Measurements from ENCODE around the gene KRTAP5-11. TPM values are rescaled to one million over a fixed set of nuclear protein-coding genes. Genes with fewer than 3 reads are reported as not detected.
"Not testable (repeated sequence)": the region's sequence is repeated elsewhere in the genome, so short reads cannot be mapped to it uniquely, and the experiment has no call there.

KRTAP5-11 gene
- polyA plus RNA-seq, 1 donor from 2014 or later = not detected

- TF ChIP-seq EZH2 (IDR thresholded peaks at IDR 0.05; ENCODE audit: borderline replicate concordance, insufficient read depth, low read length, poor library complexity, severe bottlenecking) (no peak), SMC3 (conservative IDR thresholded peaks at IDR 0.05; ENCODE audit: poor library complexity) (no peak), CTCF (IDR thresholded peaks at IDR 0.05; ENCODE audit: poor library complexity, severe bottlenecking) (no peak), POLR2AphosphoS5 (IDR thresholded peaks at IDR 0.05) (no peak), RAD21 (conservative IDR thresholded peaks at IDR 0.05) (no peak), EP300 (conservative IDR thresholded peaks at IDR 0.05; ENCODE audit: poor library complexity, severe bottlenecking) (no peak), MXI1 (conservative IDR thresholded peaks at IDR 0.05; ENCODE audit: poor library complexity, severe bottlenecking) (no peak), TAF1 (IDR thresholded peaks at IDR 0.05; ENCODE audit: low read depth) (no peak)
- TF ChIP-seq, protein P1, sequence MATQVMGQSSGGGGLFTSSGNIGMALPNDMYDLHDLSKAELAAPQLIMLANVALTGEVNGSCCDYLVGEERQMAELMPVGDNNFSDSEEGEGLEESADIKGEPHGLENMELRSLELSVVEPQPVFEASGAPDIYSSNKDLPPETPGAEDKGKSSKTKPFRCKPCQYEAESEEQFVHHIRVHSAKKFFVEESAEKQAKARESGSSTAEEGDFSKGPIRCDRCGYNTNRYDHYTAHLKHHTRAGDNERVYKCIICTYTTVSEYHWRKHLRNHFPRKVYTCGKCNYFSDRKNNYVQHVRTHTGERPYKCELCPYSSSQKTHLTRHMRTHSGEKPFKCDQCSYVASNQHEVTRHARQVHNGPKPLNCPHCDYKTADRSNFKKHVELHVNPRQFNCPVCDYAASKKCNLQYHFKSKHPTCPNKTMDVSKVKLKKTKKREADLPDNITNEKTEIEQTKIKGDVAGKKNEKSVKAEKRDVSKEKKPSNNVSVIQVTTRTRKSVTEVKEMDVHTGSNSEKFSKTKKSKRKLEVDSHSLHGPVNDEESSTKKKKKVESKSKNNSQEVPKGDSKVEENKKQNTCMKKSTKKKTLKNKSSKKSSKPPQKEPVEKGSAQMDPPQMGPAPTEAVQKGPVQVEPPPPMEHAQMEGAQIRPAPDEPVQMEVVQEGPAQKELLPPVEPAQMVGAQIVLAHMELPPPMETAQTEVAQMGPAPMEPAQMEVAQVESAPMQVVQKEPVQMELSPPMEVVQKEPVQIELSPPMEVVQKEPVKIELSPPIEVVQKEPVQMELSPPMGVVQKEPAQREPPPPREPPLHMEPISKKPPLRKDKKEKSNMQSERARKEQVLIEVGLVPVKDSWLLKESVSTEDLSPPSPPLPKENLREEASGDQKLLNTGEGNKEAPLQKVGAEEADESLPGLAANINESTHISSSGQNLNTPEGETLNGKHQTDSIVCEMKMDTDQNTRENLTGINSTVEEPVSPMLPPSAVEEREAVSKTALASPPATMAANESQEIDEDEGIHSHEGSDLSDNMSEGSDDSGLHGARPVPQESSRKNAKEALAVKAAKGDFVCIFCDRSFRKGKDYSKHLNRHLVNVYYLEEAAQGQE (IDR thresholded peaks at IDR 0.05; ENCODE audit: borderline replicate concordance) = no peak
- no peaks in the 10 kb centered on the region for H4K20me1 ChIP-seq (ENCODE audit: insufficient read depth)
- H3K27ac ChIP-seq (ENCODE audit: low read length) = no peak overlapping the region
- H3K9me2 ChIP-seq (ENCODE audit: insufficient read depth, low read length) = no peaks in the 10 kb centered on the region
- H3F3A ChIP-seq (ENCODE audit: insufficient read depth, low read length, poor library complexity, severe bottlenecking) = no peaks in the 10 kb centered on the region
- H3K27me3 ChIP-seq (ENCODE audit: insufficient read depth, low read depth, low read length) = no peaks in the 10 kb centered on the region
- H3K4me2 ChIP-seq (ENCODE audit: low read length) = no peak overlapping the region
- no peak overlapping the region for H2AFZ ChIP-seq (ENCODE audit: low read depth, low read length)
- no peaks in the 10 kb centered on the region for H3K36me3 ChIP-seq (ENCODE audit: insufficient read depth, low read length)
- H3K9ac ChIP-seq (ENCODE audit: low read length) = no peak overlapping the region
- no peaks in the 10 kb centered on the region for H3K9me3 ChIP-seq (ENCODE audit: low read length)
- H3K4me3 ChIP-seq (ENCODE audit: low read length) = no peak overlapping the region
- no peaks in the 10 kb centered on the region for H3K79me2 ChIP-seq (replicated peaks; ENCODE audit: insufficient read depth, low read length)
Measured at GRCh38 chr11:71539017-71539416, 43.7 kb downstream of the KRTAP5-11 start.

DNA sequence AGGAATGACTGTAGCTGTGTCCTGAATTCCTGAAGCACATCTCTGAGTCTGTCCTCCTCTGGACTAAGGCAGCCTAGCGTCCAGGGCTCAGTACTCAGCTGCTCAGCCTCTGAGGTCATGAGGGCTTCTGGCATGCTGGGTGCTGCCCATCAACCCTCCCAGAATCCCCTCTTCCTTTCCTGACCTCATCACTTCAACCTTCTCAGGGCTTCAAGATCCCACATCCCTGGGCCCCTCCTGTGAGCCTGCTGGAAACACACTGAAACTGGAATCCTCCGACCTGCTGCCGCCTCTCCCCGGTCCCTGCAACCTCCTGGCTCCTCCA is 44.0 kb downstream of the KRTAP5-11 start:
- Histone ChIP-seq H3K79me2 (replicated peaks; ENCODE audit: insufficient read depth, low read length) (no peaks in the 10 kb centered on the region), H3K4me2 (ENCODE audit: low read length) (no peak overlapping the region)

DNA sequence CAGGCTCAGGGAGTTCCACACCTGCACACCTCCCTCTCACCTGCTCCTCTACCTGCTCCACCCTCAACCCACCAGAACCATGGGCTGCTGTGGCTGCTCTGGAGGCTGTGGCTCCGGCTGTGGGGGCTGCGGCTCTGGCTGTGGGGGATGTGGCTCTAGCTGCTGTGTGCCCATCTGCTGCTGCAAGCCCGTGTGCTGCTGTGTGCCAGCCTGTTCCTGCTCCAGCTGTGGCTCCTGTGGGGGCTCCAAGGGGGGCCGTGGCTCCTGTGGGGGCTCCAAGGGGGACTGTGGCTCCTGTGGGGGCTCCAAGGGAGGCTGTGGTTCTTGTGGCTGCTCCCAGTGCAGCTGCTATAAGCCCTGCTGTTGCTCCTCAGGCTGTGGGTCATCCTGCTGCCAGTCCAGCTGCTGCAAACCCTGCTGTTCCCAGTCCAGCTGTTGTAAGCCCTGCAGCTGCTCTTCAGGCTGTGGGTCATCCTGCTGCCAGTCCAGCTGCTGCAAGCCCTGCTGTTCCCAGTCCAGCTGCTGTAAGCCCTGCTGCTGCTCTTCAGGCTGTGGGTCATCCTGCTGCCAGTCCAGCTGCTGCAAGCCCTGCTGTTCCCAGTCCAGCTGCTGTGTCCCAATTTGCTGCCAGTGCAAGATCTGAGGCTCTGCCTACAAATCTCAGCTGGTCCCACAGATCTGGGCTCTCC is 44.6 kb downstream of the KRTAP5-11 start, which contains the start of gene KRTAP5-8:
TSS of gene KRTAP5-8 (plus strand) at position 49 of the 689 bp plus-strand sequence. CDS start at position 80, 31 bp downstream.
- H2AFZ ChIP-seq (ENCODE audit: low read depth, low read length); H4K20me1 ChIP-seq (ENCODE audit: insufficient read depth); H3K4me2 ChIP-seq (ENCODE audit: low read length); H3K36me3 ChIP-seq (ENCODE audit: insufficient read depth, low read length); H3K9me2 ChIP-seq (ENCODE audit: insufficient read depth, low read length); H3K9me3 ChIP-seq (ENCODE audit: low read length); H3K4me3 ChIP-seq (ENCODE audit: low read length); H3K9ac ChIP-seq (ENCODE audit: low read length); H3K27me3 ChIP-seq (ENCODE audit: insufficient read depth, low read depth, low read length); H3F3A ChIP-seq (ENCODE audit: insufficient read depth, low read length, poor library complexity, severe bottlenecking); H3K79me2 ChIP-seq (replicated peaks; ENCODE audit: insufficient read depth, low read length); H3K27ac ChIP-seq (ENCODE audit: low read length): not testable (repeated sequence)

More for the DNA sequence above, 44.0 kb downstream of the KRTAP5-11 start:
- H3K9me2 ChIP-seq (ENCODE audit: insufficient read depth, low read length) = no peaks in the 10 kb centered on the region
- TF ChIP-seq TAF1 (IDR thresholded peaks at IDR 0.05; ENCODE audit: low read depth) = no peak
- no peaks in the 10 kb centered on the region for H3F3A ChIP-seq (ENCODE audit: insufficient read depth, low read length, poor library complexity, severe bottlenecking)
- H3K27ac ChIP-seq (ENCODE audit: low read length) = no peak overlapping the region
- H3K4me3 ChIP-seq (ENCODE audit: low read length) = no peak overlapping the region
- H3K36me3 ChIP-seq (ENCODE audit: insufficient read depth, low read length) = no peaks in the 10 kb centered on the region
- H2AFZ ChIP-seq (ENCODE audit: low read depth, low read length) = no peak overlapping the region
- H3K9ac ChIP-seq (ENCODE audit: low read length) = no peak overlapping the region
- H4K20me1 ChIP-seq (ENCODE audit: insufficient read depth) = no peaks in the 10 kb centered on the region
- H3K9me3 ChIP-seq (ENCODE audit: low read length) = no peaks in the 10 kb centered on the region
- H3K27me3 ChIP-seq (ENCODE audit: insufficient read depth, low read depth, low read length) = no peaks in the 10 kb centered on the region

Measured in neural cell (in vitro differentiated cells).